DMS 273 treated with DMSO at 0.1 percent for 48 hours (cell line): Measurements from ENCODE around the gene EML4.
A peak's percentile ranks its signal among the peaks of the same experiment; 100 is the strongest.

Experiments used
- DNase-seq: peaks from one replicate; lab custom pipeline; 2025; lab: John Stamatoyannopoulos, UW

The EML4 gene

DNA sequence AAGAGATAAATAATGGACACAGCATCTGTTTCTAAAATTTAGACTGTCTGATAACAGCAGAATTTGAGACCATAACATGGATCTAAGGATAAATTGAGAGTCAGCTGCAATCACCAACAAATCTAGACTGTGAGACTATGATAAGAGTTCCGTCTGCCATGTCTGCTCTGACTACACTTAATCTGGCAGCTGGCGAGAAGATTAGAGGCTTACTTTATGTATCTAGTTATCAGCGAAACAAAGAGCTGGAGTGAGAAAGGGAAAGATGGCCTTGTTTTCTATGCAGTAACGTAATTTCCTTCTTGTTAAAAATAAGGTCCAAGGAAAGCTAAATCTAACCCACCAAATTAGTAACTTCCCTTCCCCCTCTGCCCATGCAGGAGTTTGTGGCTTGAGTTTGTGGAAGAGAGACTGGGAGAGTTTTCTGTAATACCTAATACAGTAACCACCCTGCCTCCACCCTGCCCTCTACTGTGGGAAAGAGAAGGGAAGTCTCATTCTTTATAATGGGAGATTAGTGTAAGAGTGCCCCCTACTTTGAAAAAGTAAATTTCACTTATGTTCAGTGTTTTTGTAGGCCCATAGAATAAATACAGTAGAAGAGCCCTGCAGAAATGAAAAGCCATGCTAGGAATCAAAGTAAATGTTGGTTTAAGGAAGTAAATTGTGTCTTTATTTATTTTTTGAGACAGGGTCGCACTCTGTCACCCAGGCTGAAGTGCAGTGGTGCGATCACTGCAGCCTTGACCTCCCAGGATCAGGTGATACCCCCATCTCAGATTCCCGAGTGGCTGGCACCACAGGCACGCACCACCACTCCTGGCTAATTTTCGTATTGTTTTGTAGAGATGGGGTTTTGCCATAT is 27.5 kb downstream of the EML4 start:
- DNase-seq = peak; percentile 97

DNA sequence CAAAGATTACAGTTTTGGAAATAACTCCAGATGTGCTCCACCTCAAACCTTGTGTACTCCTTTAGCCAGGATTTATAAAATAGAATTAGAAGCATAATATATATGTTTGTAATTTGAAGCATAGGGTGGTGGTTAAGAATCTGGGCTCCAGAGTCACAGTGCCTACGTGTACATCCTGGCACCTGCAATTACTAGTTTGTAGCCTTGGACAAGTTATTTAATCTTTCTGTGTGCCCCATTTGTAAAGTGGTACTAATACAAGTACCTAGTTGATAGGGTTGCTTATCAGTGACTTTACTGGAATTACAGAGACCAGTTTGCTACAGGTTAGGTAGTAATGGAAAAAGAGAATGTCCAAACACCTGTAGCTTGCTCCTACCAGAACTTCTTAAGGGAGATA is 28.6 kb downstream of the EML4 start:
- no peak for DNase-seq

GRCh38 chr2:42198466-42198865 is 29.3 kb downstream of the EML4 start:
- DNase-seq = no peak

- no peak for DNase-seq
These were observed 29.8 kb downstream of the EML4 start for GRCh38 chr2:42199002-42199401.

DNA sequence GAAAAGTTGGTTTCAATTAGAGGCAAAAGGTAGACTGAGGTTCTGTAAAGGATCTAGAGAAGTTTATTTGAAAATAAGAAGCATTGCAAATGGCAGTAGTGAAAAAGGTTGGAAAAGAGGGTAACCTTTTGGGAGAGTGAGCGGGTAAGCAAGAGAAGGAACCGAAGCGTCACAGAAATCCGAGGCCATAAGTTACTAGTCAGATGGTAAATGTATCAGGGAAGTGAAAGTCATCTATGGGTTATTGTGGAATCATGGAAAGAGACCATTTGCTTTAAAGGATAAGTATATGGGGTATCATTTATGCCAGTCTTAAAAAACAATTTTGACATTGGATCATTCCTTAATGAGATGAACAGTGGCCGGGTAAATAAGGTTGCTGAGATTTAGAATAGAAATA is 30.5 kb downstream of the EML4 start:
- no peak for DNase-seq

DNA sequence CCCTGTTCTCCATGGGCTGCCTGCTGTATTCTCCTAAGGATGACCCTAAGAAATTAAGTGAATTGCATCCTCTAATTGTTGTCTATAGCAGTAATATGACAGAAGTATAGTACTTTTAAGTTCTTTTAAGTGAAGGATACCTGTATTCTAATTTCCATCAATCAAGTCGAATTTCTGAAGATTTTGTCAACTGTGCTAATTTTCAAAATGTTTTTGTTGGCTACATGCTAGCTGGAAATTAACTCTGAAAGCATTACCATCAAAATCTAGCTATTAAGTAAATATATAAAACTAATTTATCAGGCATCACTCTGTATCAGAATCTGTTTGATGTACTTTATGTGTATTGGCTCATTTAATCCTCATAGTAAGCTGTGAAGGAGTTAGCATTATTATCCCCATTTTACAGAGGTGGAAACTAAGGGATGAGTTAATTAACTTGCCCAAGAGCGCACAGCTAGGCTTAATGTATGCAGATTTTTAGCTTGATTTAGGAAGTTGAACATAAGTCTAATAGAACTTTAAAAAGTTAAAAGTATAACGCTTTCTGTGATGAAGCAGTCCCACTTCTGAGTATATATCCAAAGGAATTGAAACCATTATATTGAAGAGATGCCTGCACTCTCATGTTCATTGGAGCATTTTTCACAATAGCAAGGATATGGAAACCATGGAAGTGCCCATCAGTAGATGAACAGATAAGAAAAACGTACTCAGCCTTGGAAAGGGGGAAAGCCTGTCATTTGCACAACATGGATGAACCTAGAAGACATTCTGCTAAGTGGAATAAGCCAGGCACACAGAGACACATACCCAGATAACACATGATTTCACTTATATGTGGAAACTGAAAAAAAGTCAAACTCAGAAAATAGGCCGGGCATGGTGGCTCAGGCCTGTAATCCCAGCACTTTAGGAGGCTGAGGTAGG is 32.0 kb downstream of the EML4 start:
- DNase-seq = no peak

DNA sequence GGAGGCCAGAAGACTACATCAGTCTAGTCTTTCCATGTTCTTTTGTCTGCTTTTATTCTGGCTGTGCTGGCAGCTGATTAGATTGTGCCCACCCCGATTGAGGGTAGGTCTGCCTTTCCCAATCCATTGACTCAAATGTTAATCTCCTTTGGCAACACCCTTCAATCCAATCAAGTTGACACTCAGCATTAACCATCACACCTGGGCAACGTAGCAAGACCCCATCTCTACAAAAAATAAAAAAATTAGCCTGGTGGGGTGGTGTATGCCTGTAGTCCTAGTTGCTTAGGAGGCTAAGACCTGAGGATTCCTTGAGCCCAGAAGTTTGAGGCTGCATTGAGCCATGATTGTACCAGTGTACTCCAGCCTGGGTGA is 33.5 kb downstream of the EML4 start:
- DNase-seq = no peak

DNA sequence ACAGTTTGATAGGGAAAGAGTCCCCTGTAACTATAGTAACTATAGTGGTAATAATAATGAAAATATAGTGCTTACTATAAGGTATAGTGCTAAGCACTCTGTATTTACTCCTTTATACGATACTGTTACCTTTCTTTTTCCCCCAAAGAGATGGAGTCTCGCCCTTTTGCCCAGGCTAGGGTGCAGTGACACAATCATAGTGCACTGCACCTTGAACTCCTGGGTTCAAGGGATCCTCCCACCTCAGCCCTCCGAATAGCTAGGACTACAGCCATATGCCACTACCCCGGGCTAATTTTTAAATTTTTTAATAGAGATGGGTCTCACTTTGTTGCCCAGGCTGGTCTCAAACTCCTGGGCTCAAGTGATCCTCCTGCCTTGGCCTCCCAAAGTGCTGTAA is 34.6 kb downstream of the EML4 start:
- no peak for DNase-seq

DNA sequence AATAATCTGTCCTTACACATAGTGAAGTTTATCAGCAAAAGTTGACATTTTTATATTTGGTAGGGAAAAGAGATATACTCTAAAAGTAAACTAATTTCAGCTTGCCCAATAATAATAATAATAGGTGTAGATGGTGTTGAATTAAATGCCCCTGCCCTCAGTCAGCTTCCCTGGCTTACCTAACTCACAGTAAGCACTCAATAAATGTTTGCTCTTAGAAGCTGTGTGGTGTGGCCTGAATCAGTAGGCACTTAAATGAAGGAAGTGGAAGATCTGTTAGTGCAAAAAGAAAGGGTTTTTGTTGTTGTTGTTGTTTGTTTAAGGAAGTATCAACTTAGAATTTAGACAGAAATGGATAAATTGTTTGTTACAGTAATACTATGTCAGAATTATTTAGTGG is 36.2 kb downstream of the EML4 start:
- no peak for DNase-seq

- DNase-seq = no peak
These were observed 38.7 kb downstream of the EML4 start for GRCh38 chr2:42207826-42208225.

DNA sequence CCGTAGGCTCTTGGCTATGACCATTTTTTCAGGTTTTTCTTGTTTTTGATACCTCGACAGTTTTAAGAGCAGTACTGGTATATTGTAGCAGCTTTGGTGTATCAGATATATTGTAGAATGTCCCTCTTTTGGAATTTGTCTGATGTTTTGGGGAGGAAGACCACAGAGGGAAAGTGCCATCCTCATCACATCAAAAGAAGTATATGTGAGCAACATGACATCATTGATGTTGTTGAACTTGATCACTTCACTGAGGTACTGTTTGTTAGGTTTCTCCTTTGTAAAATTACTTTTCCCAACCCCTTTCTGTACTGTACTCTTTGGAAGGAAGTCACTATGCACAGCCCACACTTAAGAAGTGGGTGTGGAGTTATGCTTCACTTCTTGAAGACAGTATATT is 41.0 kb downstream of the EML4 start:
- DNase-seq = no peak

GRCh38 chr2:42211291-42211690 is 42.1 kb downstream of the EML4 start:
- no peak for DNase-seq

DNA sequence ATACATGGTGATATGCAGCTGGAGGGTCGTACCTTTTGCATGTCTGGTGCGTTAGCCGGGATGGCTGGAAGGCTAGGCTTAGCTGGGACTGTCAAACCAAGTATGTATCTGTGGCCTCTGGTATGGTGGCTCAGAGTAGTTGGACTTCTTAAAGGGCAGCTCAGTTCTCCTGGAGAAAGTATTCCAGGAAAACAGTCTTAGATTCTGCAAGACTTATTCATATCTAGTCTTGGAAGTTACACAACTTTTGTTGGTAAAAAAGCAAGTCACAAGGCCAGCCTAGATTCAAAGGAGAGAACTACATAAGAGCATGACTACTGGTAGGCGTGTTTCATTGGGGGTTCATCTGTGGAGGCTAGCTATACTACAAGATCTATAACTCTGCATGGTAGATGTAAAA is 45.5 kb downstream of the EML4 start:
- no peak for DNase-seq

- DNase-seq = no peak
These were observed 47.5 kb downstream of the EML4 start for GRCh38 chr2:42216694-42217093.

GRCh38 chr2:42217307-42217706 is 48.2 kb downstream of the EML4 start:
- DNase-seq = no peak

DNA sequence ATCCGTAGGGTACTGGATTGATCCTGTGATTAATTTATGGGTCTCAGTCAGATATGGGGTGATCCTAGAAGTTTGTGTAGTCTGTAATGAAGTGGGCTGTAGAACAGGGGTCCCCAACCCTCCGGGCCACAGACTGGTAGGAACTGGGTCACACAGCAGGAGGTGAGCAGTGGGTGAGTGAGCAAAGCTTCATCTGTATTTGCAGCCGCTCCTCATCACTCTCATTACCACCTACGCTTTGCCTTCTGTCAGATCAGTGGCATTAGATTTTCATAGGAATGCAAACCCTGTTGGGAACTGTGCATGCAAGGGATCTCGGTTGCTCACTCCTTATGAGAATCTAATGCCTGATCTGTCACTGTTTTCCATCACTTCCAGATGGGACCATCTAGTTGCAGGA is 48.8 kb downstream of the EML4 start:
- DNase-seq = no peak

DNA sequence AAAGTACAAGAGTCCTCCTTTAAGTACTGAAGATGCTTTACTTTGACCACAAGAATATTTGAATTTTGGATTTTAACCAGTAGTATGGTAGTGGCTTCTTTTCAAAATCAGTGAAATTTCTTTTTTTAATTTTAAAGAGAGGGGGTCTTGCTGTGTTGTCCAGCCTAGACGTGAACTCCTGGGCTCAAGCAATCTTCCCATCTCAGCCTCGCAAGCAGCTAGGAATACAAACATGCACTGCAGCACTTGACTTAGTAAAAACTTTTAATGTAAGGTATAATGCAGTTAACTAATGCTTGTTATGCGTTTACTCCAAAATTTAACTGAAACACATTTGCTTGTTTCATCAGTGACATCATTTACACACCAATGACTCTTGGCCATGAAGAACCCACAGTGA is 49.6 kb downstream of the EML4 start:
- no peak for DNase-seq

- DNase-seq = no peak
These were observed 50.0 kb downstream of the EML4 start for GRCh38 chr2:42219160-42219559.

DNA sequence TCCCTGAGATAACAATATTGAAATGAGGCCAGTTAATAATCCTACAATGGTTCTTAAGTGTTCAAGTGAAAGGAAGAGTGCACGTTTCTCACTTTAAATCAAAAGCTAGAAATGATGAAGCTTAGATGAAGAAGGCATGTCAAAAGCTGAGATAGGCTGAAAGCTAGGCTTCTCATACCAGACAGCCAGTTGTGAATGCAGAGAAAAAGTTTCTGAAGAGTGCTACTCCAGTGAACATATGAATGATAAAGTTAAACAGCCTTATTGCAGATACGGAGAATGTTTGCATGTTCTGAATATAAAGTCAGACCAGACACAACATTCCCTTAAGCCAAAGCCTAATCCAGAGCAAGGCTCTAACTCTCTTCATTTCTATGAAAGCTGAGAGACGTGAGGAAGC is 51.4 kb downstream of the EML4 start:
- DNase-seq = no peak

DNA sequence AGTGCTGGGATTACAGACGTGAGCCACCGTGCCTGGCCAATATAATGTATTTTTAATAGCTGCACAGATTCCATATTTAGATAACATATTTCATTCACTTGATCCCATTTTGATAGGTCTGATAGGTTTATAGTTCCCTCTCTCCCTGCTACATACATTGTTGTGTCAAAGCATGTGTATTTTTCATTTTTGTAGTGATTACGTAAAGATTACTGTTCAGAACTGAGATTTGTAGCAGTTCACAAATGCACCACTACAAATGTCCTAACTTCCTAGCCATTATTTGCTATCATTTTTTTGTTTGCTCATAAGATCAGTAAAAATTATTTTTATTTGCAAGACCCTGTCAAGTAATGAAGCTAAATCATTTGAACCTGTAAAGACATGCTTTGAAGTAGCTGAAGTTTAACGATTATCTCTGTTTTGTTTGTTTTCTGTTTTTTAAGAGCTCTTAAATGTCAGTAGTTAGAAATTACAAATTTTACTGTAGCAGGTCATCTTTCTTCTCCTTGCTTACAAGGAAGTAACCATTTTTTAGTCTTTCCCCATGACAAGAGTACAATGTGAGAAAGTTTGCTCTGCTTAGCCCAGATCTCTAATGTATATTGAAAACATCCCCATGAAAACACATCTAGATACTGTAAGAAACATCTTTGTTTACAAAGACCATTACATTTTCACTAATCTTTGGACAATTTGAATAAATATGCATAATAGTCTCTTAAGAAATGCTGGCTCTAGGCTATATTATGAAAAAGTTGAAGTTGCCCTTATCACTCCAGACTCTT is 54.1 kb downstream of the EML4 start:
- DNase-seq = no peak

- no peak for DNase-seq
These were observed 54.7 kb downstream of the EML4 start for GRCh38 chr2:42223855-42224268.

GRCh38 chr2:42224422-42225067 is 55.4 kb downstream of the EML4 start:
- no peak for DNase-seq
